Measurements from ENCODE around the gene NEK3.

DNA sequence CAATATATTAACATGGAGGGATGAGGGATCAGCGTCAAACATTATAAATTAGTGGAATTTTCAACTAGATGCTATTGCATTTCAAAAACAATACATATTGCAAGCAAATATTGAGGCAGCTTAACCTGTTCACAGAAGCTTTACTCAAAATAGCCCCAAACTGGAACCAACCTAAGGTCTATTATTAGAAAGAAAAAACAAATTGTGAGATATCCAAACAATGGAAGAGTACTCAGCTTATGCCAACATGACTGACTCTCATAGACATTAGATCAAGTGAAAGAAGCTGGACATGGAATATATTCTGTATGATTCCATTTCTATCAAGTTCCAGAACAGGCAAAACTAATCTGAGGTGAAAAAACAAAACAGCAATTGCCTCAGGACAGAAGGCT, 27.6 kb upstream of the NEK3 start:
- TF ChIP-seq EZH2 (IDR thresholded peaks at IDR 0.05; ENCODE audit: low read length, missing control alignments) (no peak), CTCF (conservative IDR thresholded peaks at IDR 0.05 in 1 of 2, IDR thresholded peaks at IDR 0.05 in 1 of 2; ENCODE audit: low read depth in 1 of 2, low read length in 2 of 2) (no peak)

All from fibroblast of lung (primary cell).